ENCODE data around the gene REC8. TPM values are rescaled to one million over a fixed set of nuclear protein-coding genes. Genes with fewer than 3 reads are reported as not detected.

The REC8 gene
- total and polyA plus RNA-seq, 11 donors, result 0.32 to 25.3 (median 4.4) TPM

DNA sequence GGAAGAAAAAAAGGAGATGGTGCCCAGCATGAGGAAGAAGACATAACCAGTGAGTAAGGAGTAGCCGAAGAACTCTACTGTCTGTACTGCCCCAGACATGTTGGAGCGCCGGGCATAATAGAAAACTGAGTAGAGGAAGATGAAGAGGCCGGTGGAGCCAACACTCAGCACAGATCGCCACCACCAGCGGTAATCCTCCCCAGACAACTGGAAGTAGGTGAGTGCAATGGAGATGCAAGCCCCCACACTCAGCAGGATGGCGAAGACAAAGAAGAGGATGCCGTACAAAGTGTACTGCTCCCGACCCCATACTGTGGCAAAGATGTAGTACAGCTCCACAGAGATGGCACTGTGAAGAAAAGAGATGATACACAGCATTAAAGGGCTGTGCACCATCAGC lies 17.6 kb downstream of the REC8 start:
- H3K27me3 ChIP-seq, result no peaks in the 10 kb centered on the region
- no peak overlapping the region for H3K4me3 ChIP-seq
- 88 to 95% (median 95%) methylated on average over 9 of the region's 9 CpGs for WGBS, 4 donors
- intact Hi-C loops (cut with DNase I), result loop anchor here in 1 of 10 donors (2.0 kb wide), 1 partner anchor 75 kb away; the partner anchor contains the start of genes DCAF11 and NRL
- TF ChIP-seq, protein P1, sequence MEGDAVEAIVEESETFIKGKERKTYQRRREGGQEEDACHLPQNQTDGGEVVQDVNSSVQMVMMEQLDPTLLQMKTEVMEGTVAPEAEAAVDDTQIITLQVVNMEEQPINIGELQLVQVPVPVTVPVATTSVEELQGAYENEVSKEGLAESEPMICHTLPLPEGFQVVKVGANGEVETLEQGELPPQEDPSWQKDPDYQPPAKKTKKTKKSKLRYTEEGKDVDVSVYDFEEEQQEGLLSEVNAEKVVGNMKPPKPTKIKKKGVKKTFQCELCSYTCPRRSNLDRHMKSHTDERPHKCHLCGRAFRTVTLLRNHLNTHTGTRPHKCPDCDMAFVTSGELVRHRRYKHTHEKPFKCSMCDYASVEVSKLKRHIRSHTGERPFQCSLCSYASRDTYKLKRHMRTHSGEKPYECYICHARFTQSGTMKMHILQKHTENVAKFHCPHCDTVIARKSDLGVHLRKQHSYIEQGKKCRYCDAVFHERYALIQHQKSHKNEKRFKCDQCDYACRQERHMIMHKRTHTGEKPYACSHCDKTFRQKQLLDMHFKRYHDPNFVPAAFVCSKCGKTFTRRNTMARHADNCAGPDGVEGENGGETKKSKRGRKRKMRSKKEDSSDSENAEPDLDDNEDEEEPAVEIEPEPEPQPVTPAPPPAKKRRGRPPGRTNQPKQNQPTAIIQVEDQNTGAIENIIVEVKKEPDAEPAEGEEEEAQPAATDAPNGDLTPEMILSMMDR (IDR thresholded peaks at IDR 0.05), result no peak
- no peak for TF ChIP-seq POLR2A (IDR thresholded peaks at IDR 0.05)
- DNase-seq (no peak), ATAC-seq (no peak)
- no peaks in the 10 kb centered on the region for H3K9me3 ChIP-seq
- peak overlapping the region in 6 of 12 donors; percentile 41 to 80 (median 68) for H3K27ac ChIP-seq
- peaks cover 0 to 60% (median 46%) of the 10 kb centered on the region in 9 donors for H3K36me3 ChIP-seq
- peaks cover under 1 to 31% (median 20%) of the 10 kb centered on the region in 12 donors for H3K4me1 ChIP-seq

DNA sequence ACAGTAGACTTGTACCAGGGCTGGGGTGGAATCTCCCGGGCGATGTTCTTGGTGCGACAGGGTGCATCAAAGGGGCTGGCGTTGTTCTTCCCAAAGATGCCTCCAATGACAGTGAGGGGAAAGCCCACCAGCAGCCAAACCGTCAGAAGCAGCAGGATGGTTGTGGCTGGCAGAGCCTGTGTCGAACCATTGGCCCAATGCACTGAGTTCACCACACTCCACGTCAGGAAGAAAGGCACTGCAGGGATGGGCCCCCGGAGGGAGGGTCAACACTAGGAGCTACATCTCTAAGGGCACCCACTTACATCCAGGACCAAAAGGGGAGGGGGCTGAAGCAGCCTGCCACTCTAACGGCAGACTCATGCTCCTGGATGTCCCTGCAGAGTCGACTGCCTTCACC lies 18.5 kb downstream of the REC8 start:
- intact Hi-C loops (cut with DNase I), result no loop called here
- WGBS, 4 donors, result 89 to 93% (median 92%) methylated on average over 7 to 10 of the region's 10 CpGs
- TF ChIP-seq, protein P1 (IDR thresholded peaks at IDR 0.05), result no peak
- TF ChIP-seq POLR2A (IDR thresholded peaks at IDR 0.05), result no peak
- Histone ChIP-seq H3K36me3 (peaks cover 0 to 50% (median 37%) of the 10 kb centered on the region in 9 donors), H3K27ac (no peak overlapping the region), H3K9me3 (no peaks in the 10 kb centered on the region), H3K4me3 (no peak overlapping the region), H3K4me1 (peaks cover 2 to 37% (median 25%) of the 10 kb centered on the region in 12 donors), H3K27me3 (no peaks in the 10 kb centered on the region)
- no peak for DNase-seq
- no peak for ATAC-seq

DNA sequence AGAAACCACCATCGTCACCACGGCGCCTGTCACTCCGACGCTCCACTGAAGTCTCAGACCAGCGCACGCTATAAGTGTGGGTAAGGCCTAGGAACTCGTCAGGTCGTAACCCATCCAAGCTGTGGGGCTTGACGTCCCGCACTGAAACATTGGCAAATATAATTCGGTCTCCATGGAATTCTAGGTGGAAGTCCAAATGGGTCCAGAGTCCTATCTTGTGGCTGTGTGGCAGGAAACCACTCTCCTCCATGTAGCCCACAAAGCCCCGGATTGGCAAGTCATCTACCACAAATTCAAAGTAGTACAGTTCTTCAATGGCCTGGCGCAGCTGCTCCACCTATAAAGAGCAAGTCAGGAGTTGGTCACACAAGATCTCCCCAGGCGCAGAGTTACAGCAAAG lies 21.1 kb downstream of the REC8 start:
- Histone ChIP-seq H3K36me3 (peaks cover 0 to 33% (median 23%) of the 10 kb centered on the region in 9 donors), H3K9me3 (no peaks in the 10 kb centered on the region), H3K4me1 (peaks cover 2 to 49% (median 32%) of the 10 kb centered on the region in 12 donors), H3K4me3 (no peak overlapping the region), H3K27ac (no peak overlapping the region), H3K27me3 (no peaks in the 10 kb centered on the region)
- no peak for ATAC-seq
- intact Hi-C loops (cut with DNase I), result no loop called here
- TF ChIP-seq, protein P1 (IDR thresholded peaks at IDR 0.05), result no peak
- TF ChIP-seq POLR2A (IDR thresholded peaks at IDR 0.05), result no peak
- DNase-seq, result no peak
- 88 to 96% (median 95%) methylated on average over 15 of the region's 15 CpGs for WGBS, 4 donors

DNA sequence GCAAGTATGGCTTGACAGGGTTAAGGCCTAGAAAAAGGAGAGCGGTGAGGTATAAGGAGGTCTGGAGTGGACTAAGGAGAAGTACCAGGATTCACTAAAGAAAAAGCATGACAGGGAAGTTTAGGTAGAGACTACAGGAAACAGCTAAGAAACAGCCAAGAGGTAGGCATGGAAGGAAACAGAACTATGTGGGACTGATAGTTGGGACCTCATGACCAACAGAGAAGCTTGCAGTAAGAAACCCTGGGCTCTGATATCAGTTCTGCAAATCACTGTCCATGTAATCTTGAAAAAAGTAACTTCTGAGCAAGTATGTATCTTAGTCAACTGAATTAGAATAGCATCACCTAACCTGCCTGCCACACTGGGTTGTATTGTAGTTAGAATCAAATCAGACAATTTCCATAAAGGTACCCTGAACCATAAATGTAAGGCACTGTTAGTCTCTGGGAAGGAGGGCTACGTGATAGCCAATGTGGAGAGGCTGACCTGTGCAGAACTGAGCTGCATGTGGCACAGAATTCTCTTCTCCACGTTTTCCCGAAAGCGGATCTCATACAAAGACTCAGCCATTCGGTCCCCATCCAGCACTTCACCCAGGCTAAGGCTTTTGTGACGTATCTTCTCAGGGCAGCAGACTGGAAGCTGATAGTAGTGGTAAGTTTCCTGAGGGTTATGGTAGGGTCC lies 22.4 kb downstream of the REC8 start:
- DNase-seq, result no peak
- no peak for ATAC-seq
- peak overlapping the region in 11 of 12 donors; percentile 67 to 99 (median 91) for H3K4me3 ChIP-seq
- no peaks in the 10 kb centered on the region for H3K9me3 ChIP-seq
- intact Hi-C loops (cut with DNase I), result loop anchor here in 1 of 10 donors (2.0 kb wide), 1 partner anchor 38 kb away; the partner anchor contains the start of genes GMPR2 and NEDD8
- H3K4me1 ChIP-seq, result peaks cover 2 to 49% (median 24%) of the 10 kb centered on the region in 12 donors
- TF ChIP-seq, protein P1 (IDR thresholded peaks at IDR 0.05), result no peak
- no peak for TF ChIP-seq POLR2A (IDR thresholded peaks at IDR 0.05)
- WGBS, 4 donors, result 79 to 85% (median 81%) methylated on average over 7 of the region's 7 CpGs
- no peaks in the 10 kb centered on the region for H3K27me3 ChIP-seq
- peak overlapping the region in 9 of 12 donors; percentile 95 to 100 (median 98) for H3K27ac ChIP-seq
- H3K36me3 ChIP-seq, result peaks cover 0 to 38% (median 23%) of the 10 kb centered on the region in 9 donors

Measured in heart left ventricle (tissue), 16 donors.